Panc1 (cell line): ENCODE data around the gene ITPR2.

ENCODE experiments used
- CTCF ChIP-seq: fragments of 450-650 bp; IDR thresholded peaks from 2 replicates; pipeline ENCODE4 v1.5.1; 2017; ENCODE audit warnings: mild to moderate bottlenecking
- POLR2AphosphoS5 ChIP-seq: IDR thresholded peaks from 2 replicates; pipeline ENCODE4 v1.6.1; 2012; ENCODE audit warnings: mild to moderate bottlenecking, low read depth, low read length, moderate library complexity
- SIN3A ChIP-seq: IDR thresholded peaks from 2 replicates; pipeline ENCODE4 v1.6.1; 2012; ENCODE audit warnings: low read depth, mild to moderate bottlenecking, low read length, moderate library complexity, borderline replicate concordance; ENCODE audit not compliant: insufficient read depth
- TCF7L2 ChIP-seq: IDR thresholded peaks from 2 replicates; pipeline ENCODE4 v1.6.1; 2011; ENCODE audit warnings: mild to moderate bottlenecking, low read depth, low read length, inconsistent platforms
- TF ChIP-seq, protein P1 (sequence below), 2 experiments: IDR thresholded peaks; 2 replicates each; pipeline ENCODE4 v1.6.1; 2011 to 2012; ENCODE audit warnings: low read depth in 2 of 2, control low read depth in 1 of 2, low read length in 1 of 2, mild to moderate bottlenecking in 1 of 2, moderate library complexity in 1 of 2; ENCODE audit not compliant: insufficient read depth in 1 of 2

DNA sequence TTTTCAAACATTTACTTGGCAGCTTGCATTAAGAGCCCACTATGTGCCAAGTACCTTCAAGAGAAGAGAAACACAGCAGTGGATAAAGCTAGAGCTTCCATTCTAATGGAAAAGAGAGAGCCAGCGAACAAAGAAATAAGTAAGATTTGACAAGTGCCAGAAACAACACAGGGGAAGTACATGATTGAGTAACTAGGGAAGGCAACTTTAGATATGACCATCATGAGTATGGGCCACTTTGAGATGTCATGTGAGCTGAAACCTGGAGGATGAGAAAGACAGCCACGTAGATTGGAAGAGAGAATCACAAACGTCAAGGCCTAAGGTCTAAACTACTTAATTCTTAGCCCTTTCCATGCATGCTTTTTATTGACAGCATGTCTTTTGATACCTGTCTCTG is 121.4 kb downstream of the ITPR2 start:
- TF ChIP-seq CTCF, result no peak
- no peak for TF ChIP-seq POLR2AphosphoS5
- TF ChIP-seq, protein P1, sequence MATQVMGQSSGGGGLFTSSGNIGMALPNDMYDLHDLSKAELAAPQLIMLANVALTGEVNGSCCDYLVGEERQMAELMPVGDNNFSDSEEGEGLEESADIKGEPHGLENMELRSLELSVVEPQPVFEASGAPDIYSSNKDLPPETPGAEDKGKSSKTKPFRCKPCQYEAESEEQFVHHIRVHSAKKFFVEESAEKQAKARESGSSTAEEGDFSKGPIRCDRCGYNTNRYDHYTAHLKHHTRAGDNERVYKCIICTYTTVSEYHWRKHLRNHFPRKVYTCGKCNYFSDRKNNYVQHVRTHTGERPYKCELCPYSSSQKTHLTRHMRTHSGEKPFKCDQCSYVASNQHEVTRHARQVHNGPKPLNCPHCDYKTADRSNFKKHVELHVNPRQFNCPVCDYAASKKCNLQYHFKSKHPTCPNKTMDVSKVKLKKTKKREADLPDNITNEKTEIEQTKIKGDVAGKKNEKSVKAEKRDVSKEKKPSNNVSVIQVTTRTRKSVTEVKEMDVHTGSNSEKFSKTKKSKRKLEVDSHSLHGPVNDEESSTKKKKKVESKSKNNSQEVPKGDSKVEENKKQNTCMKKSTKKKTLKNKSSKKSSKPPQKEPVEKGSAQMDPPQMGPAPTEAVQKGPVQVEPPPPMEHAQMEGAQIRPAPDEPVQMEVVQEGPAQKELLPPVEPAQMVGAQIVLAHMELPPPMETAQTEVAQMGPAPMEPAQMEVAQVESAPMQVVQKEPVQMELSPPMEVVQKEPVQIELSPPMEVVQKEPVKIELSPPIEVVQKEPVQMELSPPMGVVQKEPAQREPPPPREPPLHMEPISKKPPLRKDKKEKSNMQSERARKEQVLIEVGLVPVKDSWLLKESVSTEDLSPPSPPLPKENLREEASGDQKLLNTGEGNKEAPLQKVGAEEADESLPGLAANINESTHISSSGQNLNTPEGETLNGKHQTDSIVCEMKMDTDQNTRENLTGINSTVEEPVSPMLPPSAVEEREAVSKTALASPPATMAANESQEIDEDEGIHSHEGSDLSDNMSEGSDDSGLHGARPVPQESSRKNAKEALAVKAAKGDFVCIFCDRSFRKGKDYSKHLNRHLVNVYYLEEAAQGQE (IDR thresholded peaks at IDR 0.05; ENCODE audit: insufficient read depth in 1 of 2, low read depth in 2 of 2, low read length in 1 of 2), result no peak
- TF ChIP-seq SIN3A, result no peak
- no peak for TF ChIP-seq TCF7L2
